ENCODE measurements around the gene MT1X.

DNA sequence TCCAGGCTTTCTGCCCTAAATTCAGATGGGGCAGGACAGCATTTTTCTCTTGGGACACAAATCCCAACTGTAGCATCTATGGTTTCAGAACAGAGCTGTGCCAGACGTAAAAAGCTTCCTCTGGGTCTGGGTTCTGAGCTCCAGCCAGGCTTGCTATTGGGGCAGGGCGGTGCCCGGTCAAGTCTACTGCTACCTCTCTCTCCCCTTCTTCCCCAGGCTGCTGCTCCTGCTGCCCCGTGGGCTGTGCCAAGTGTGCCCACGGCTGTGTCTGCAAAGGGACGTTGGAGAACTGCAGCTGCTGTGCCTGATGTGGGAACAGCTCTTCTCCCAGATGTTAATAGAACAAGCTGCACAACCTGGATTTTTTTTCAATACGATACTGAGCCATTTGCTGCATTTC, 48.7 kb upstream of the MT1X start:
- TF ChIP-seq, protein P1, sequence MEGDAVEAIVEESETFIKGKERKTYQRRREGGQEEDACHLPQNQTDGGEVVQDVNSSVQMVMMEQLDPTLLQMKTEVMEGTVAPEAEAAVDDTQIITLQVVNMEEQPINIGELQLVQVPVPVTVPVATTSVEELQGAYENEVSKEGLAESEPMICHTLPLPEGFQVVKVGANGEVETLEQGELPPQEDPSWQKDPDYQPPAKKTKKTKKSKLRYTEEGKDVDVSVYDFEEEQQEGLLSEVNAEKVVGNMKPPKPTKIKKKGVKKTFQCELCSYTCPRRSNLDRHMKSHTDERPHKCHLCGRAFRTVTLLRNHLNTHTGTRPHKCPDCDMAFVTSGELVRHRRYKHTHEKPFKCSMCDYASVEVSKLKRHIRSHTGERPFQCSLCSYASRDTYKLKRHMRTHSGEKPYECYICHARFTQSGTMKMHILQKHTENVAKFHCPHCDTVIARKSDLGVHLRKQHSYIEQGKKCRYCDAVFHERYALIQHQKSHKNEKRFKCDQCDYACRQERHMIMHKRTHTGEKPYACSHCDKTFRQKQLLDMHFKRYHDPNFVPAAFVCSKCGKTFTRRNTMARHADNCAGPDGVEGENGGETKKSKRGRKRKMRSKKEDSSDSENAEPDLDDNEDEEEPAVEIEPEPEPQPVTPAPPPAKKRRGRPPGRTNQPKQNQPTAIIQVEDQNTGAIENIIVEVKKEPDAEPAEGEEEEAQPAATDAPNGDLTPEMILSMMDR (conservative IDR thresholded peaks at IDR 0.05; ENCODE audit: low read depth, low read length) = no peak
- no peak for TF ChIP-seq EZH2 (IDR thresholded peaks at IDR 0.05; ENCODE audit: borderline replicate concordance, low read depth, low read length, poor library complexity, severe bottlenecking)
